ENCODE data around the gene MRPL52. TPM values are rescaled to one million over a fixed set of nuclear protein-coding genes. Genes with fewer than 3 reads are reported as not detected.

MRPL52 gene
- total and polyA plus RNA-seq, 2 of the 13 experiments (the other 11 are each of a cell fraction or from before 2014, with no cell fraction given), result 118 to 329 TPM

- TF ChIP-seq ELF1 (CRISPR knock-in tag; IDR thresholded peaks at IDR 0.05), result peak; percentile 99
- TF ChIP-seq ETS1 (CRISPR knock-in tag; IDR thresholded peaks at IDR 0.05), result no peak
- TF ChIP-seq NONO (IDR thresholded peaks at IDR 0.05), result no peak
- TF ChIP-seq NONO (CRISPR knock-in tag; conservative IDR thresholded peaks at IDR 0.05), result 0 out of 2 replicates have a peak, but pooled peaks have one; percentile 1
- TF ChIP-seq HCFC1 (IDR thresholded peaks at IDR 0.05; ENCODE audit: low read depth, low read length), result peak; percentile 80
- TF ChIP-seq HNF4G (IDR thresholded peaks at IDR 0.05; ENCODE audit: borderline replicate concordance, low read depth, low read length), result no peak; the same call in 1 of the 2 replicates
- peak; percentile 73 for TF ChIP-seq HNF4G (CRISPR knock-in tag; IDR thresholded peaks at IDR 0.05; ENCODE audit: borderline replicate concordance, low read depth)
- no peak for TF ChIP-seq ZNF530 (CRISPR knock-in tag; IDR thresholded peaks at IDR 0.05; ENCODE audit: low read depth)
- peak; percentile 20; the same call in 1 of the 2 replicates for TF ChIP-seq SOX5 (CRISPR knock-in tag; IDR thresholded peaks at IDR 0.05; ENCODE audit: borderline replicate concordance)
- no peak; the same call in none of the 2 replicates for TF ChIP-seq ARID5B (CRISPR knock-in tag; IDR thresholded peaks at IDR 0.05)
- TF ChIP-seq KDM5A (IDR thresholded peaks at IDR 0.05; ENCODE audit: borderline replicate concordance, low read length), result peak; percentile 98
- no peak for TF ChIP-seq REL (CRISPR knock-in tag; conservative IDR thresholded peaks at IDR 0.05)
- TF ChIP-seq CHD2 (IDR thresholded peaks at IDR 0.05; ENCODE audit: low read depth, low read length), result peak; percentile 87
- TF ChIP-seq ZNF136 (CRISPR knock-in tag; IDR thresholded peaks at IDR 0.05; ENCODE audit: low read depth), result peak; percentile 91; the same call in 1 of the 2 replicates
- peak; percentile 92 for TF ChIP-seq TAF1 (CRISPR knock-in tag; IDR thresholded peaks at IDR 0.05)
- TF ChIP-seq SUZ12 (IDR thresholded peaks at IDR 0.05; ENCODE audit: low read depth, low read length), result peak; percentile 2; the same call in 1 of the 2 replicates
- no peak for TF ChIP-seq ZNF562 (CRISPR knock-in tag; IDR thresholded peaks at IDR 0.05; ENCODE audit: borderline replicate concordance)
- 0 out of 2 replicates have a peak, but pooled peaks have one; percentile 59 for TF ChIP-seq ZNF414 (CRISPR knock-in tag; IDR thresholded peaks at IDR 0.05)
- TF ChIP-seq NFRKB (IDR thresholded peaks at IDR 0.05), result peak; percentile 96
- no peak for TF ChIP-seq SMYD3 (CRISPR knock-in tag; IDR thresholded peaks at IDR 0.05)
- no peak for TF ChIP-seq FOXO4 (CRISPR knock-in tag; conservative IDR thresholded peaks at IDR 0.05)
- TF ChIP-seq HNRNPUL1 (IDR thresholded peaks at IDR 0.05; ENCODE audit: low read depth, low read length), result no peak
- peak; percentile 72 for TF ChIP-seq TBX2 (CRISPR knock-in tag; IDR thresholded peaks at IDR 0.05; ENCODE audit: borderline replicate concordance)
- no peak for TF ChIP-seq ZNF484 (CRISPR knock-in tag; IDR thresholded peaks at IDR 0.05; ENCODE audit: borderline replicate concordance, low read depth)
Measured at GRCh38 chr14:22829661-22830442, at the start of gene MRPL52 (continued).

All from HepG2 (cell line).